OCI-LY1 (cell line): ENCODE results near the gene MRPL1.

ENCODE experiments used
- H2AFZ ChIP-seq: fragments of 200-600 bp; sonication (generic), shearing (Covaris generic); 2 replicates; pipeline ENCODE4 v1.6.0; 2014; ENCODE audit warnings: antibody characterized with exemption, mild to moderate bottlenecking, low read length
- H3F3A ChIP-seq: fragments of 200-600 bp; sonication (generic), shearing (Covaris generic); 2 replicates; pipeline ENCODE4 v1.6.0; 2014; ENCODE audit warnings: mild to moderate bottlenecking, antibody characterized with exemption, low read length, moderate library complexity; ENCODE audit not compliant: insufficient read depth
- H3K27ac ChIP-seq: fragments of 200-600 bp; sonication (generic); 2 replicates; pipeline ENCODE4 v1.5.1; 2014; ENCODE audit warnings: low read length, mixed run types, mild to moderate bottlenecking, low read depth; ENCODE audit not compliant: poor library complexity, severe bottlenecking
- H3K27me3 ChIP-seq: fragments of 200-600 bp; sonication (generic); 2 replicates; pipeline ENCODE4 v1.6.0; 2014; ENCODE audit warnings: antibody characterized with exemption, mild to moderate bottlenecking, low read length, moderate library complexity; ENCODE audit not compliant: insufficient read depth
- H3K36me3 ChIP-seq: fragments of 200-600 bp; sonication (generic); 2 replicates; pipeline ENCODE4 v1.6.1; 2014; ENCODE audit warnings: mild to moderate bottlenecking, antibody characterized with exemption, low read length, moderate library complexity, mixed read lengths; ENCODE audit not compliant: insufficient read depth
- H3K4me1 ChIP-seq: fragments of 200-600 bp; sonication (generic); 2 replicates; pipeline ENCODE4 v1.5.1; 2014; ENCODE audit warnings: mild to moderate bottlenecking, low read length, moderate library complexity; ENCODE audit not compliant: insufficient read depth, severe bottlenecking
- H3K4me2 ChIP-seq: fragments of 200-600 bp; sonication (generic), shearing (Covaris generic); 2 replicates; pipeline ENCODE4 v1.6.1; 2014; ENCODE audit warnings: low read length
- H3K4me3 ChIP-seq: fragments of 200-600 bp; sonication (generic); 2 replicates; pipeline ENCODE4 v1.5.1; 2014; ENCODE audit warnings: low read length, low read depth, mild to moderate bottlenecking, mixed read lengths; ENCODE audit not compliant: poor library complexity, severe bottlenecking
- H3K79me2 ChIP-seq: fragments of 200-600 bp; shearing (Covaris generic); 2 replicates; pipeline ENCODE4 v1.6.1; 2016; ENCODE audit warnings: mixed run types, low read length, mixed read lengths; ENCODE audit not compliant: insufficient read depth
- H3K9ac ChIP-seq: fragments of 200-600 bp; sonication (generic), shearing (Covaris generic); 2 replicates; pipeline ENCODE4 v1.6.1; 2014; ENCODE audit warnings: mild to moderate bottlenecking, low read length, mixed read lengths
- H3K9me2 ChIP-seq: fragments of 200-600 bp; sonication (generic), shearing (Covaris generic); 2 replicates; pipeline ENCODE4 v1.6.1; 2014; ENCODE audit warnings: low read depth, mild to moderate bottlenecking, low read length, mixed read lengths
- H3K9me3 ChIP-seq: fragments of 200-600 bp; shearing (Covaris generic); 2 replicates; pipeline ENCODE4 v1.6.1; 2014; ENCODE audit warnings: low read length, mixed read lengths
- H4K20me1 ChIP-seq: fragments of 200-600 bp; sonication (generic), shearing (Covaris generic); 2 replicates; pipeline ENCODE4 v1.6.0; 2016; ENCODE audit warnings: mild to moderate bottlenecking, low read length; ENCODE audit not compliant: insufficient read depth
- CTCF ChIP-seq: fragments of 200-600 bp; sonication (generic), shearing (Covaris generic); IDR thresholded peaks from 2 replicates; pipeline ENCODE4 v1.5.1; 2017; ENCODE audit warnings: mild to moderate bottlenecking, antibody characterized with exemption, low read length, moderate library complexity, mixed read lengths
- EZH2 ChIP-seq: fragments of 200-600 bp; sonication (generic), shearing (Covaris generic); IDR thresholded peaks from 2 replicates; pipeline ENCODE4 v1.8.0; 2017; ENCODE audit warnings: borderline replicate concordance, mixed run types, mild to moderate bottlenecking, antibody characterized with exemption, low read length, moderate library complexity, mixed read lengths

MRPL1 gene

GRCh38 chr4:77844363-77844762 is 18.3 kb upstream of the MRPL1 start:
- H3K27ac ChIP-seq, result no peak overlapping the region

GRCh38 chr4:77845400-77845799 is 17.2 kb upstream of the MRPL1 start:
- TF ChIP-seq EZH2, result no peak
- no peak for TF ChIP-seq CTCF
- Histone ChIP-seq H3K9me2 (no peaks in the 10 kb centered on the region), H3K36me3 (no peaks in the 10 kb centered on the region), H2AFZ (no peak overlapping the region), H4K20me1 (no peaks in the 10 kb centered on the region), H3K4me1 (no peaks in the 10 kb centered on the region), H3K27me3 (no peaks in the 10 kb centered on the region), H3K79me2 (no peaks in the 10 kb centered on the region), H3K4me2 (no peak overlapping the region), H3K9me3 (no peaks in the 10 kb centered on the region), H3K27ac (no peak overlapping the region), H3K9ac (no peak overlapping the region), H3K4me3 (no peak overlapping the region), H3F3A (no peaks in the 10 kb centered on the region)

More at GRCh38 chr4:77844363-77844762, 18.3 kb upstream of the MRPL1 start:
- no peaks in the 10 kb centered on the region for H3K9me2 ChIP-seq
- H3K4me2 ChIP-seq, result no peak overlapping the region
- H3K79me2 ChIP-seq, result no peaks in the 10 kb centered on the region
- H2AFZ ChIP-seq, result no peak overlapping the region
- no peak for TF ChIP-seq CTCF
- TF ChIP-seq EZH2, result no peak
- H3K4me3 ChIP-seq, result no peak overlapping the region
- no peaks in the 10 kb centered on the region for H3K4me1 ChIP-seq
- no peaks in the 10 kb centered on the region for H4K20me1 ChIP-seq
- no peaks in the 10 kb centered on the region for H3F3A ChIP-seq
- no peaks in the 10 kb centered on the region for H3K36me3 ChIP-seq
- H3K9ac ChIP-seq, result no peak overlapping the region
- no peaks in the 10 kb centered on the region for H3K9me3 ChIP-seq
- no peaks in the 10 kb centered on the region for H3K27me3 ChIP-seq

DNA sequence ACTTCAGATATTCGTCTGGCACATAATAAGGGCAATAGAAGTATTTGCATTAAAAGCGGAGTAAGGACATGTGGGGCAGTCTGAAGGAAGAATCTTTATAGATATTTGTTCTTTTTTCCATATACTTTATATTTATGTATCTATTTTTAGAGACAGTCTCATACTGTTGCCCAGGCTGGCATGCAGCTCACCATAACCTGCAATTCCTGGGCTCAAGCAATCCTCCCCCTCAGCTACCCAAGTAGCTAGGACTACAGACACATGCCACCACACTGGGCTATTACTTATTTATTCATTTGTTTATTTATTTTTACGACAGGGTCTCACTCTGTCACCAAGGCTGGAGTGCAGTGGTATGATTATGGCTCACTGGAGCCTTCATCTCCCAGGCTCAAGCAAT is 16.7 kb upstream of the MRPL1 start:
- Histone ChIP-seq H3K27me3 (no peaks in the 10 kb centered on the region), H3K4me2 (no peak overlapping the region), H3K4me3 (no peak overlapping the region), H3K79me2 (no peaks in the 10 kb centered on the region), H3K4me1 (no peaks in the 10 kb centered on the region), H3K36me3 (no peaks in the 10 kb centered on the region), H3K9me3 (no peaks in the 10 kb centered on the region), H3K9me2 (no peaks in the 10 kb centered on the region), H3F3A (no peaks in the 10 kb centered on the region), H3K27ac (no peak overlapping the region), H2AFZ (no peak overlapping the region), H4K20me1 (no peaks in the 10 kb centered on the region), H3K9ac (no peak overlapping the region)
- no peak for TF ChIP-seq EZH2
- TF ChIP-seq CTCF, result no peak
